Neuronal stem cell (in vitro differentiated cells): Measurements from ENCODE around the gene PCNX2.

Experiments
- DNase-seq: peaks from one replicate; pipeline ENCODE4 v3.0.0-alpha.2; 2013; ENCODE audit warnings: low spot score
- H2AFZ ChIP-seq: one replicate; pipeline ENCODE4 v1.6.1; 2013; ENCODE audit warnings: mild to moderate bottlenecking, low read length, inconsistent platforms
- H2AK5ac ChIP-seq: 2 replicates; pipeline ENCODE4 v1.6.1; 2013; ENCODE audit warnings: low read depth, mild to moderate bottlenecking, inconsistent platforms, low read length, moderate library complexity, mixed read lengths
- H2BK120ac ChIP-seq: 2 replicates; pipeline ENCODE4 v1.6.1; 2013; ENCODE audit warnings: low read depth, mild to moderate bottlenecking, inconsistent platforms, low read length, moderate library complexity, mixed read lengths
- H2BK12ac ChIP-seq: one replicate; pipeline ENCODE4 v1.6.1; 2013; ENCODE audit warnings: low read length, inconsistent platforms
- H2BK15ac ChIP-seq: 2 replicates; pipeline ENCODE4 v1.6.1; 2013; ENCODE audit warnings: mild to moderate bottlenecking, low read length, inconsistent platforms, mixed read lengths
- H2BK5ac ChIP-seq: one replicate; pipeline ENCODE4 v1.6.1; 2013; ENCODE audit warnings: inconsistent platforms, mild to moderate bottlenecking, low read length, moderate library complexity
- H3K14ac ChIP-seq: one replicate; pipeline ENCODE4 v1.6.1; 2013; ENCODE audit warnings: low read length, inconsistent platforms
- H3K18ac ChIP-seq: 2 replicates; pipeline ENCODE4 v1.6.1; 2013; ENCODE audit warnings: low read length, inconsistent platforms
- H3K23ac ChIP-seq: 2 replicates; pipeline ENCODE4 v1.6.1; 2013; ENCODE audit warnings: low read depth, mild to moderate bottlenecking, mixed read lengths, low read length, inconsistent platforms; ENCODE audit not compliant: poor library complexity
- H3K27ac ChIP-seq: replicated peaks from 3 replicates; pipeline ENCODE4 v1.5.1; 2013; ENCODE audit warnings: low read length, inconsistent platforms
- H3K27me3 ChIP-seq, 3 experiments: 2 replicates each; pipeline ENCODE4 v1.6.1; 2013; ENCODE audit warnings: low read length in 3 of 3, mild to moderate bottlenecking in 2 of 3, inconsistent platforms in 1 of 3, low read depth in 1 of 3, mixed read lengths in 1 of 3, moderate library complexity in 1 of 3; ENCODE audit not compliant: control insufficient read depth in 3 of 3, insufficient read depth in 3 of 3
- H3K36me3 ChIP-seq, 2 donors: replicated peaks in 1 of 2; 2 replicates each; pipeline ENCODE4 v1.6.1; 2013; ENCODE audit warnings: low read length in 2 of 2; ENCODE audit not compliant: control insufficient read depth in 2 of 2, insufficient read depth in 2 of 2
- H3K4ac ChIP-seq: 2 replicates; pipeline ENCODE4 v1.6.1; 2013; ENCODE audit warnings: inconsistent platforms, mild to moderate bottlenecking, low read length, moderate library complexity
- H3K4me1 ChIP-seq, 2 donors: 1 replicate in 1 of 2; 2 replicates in 1 of 2; pipeline ENCODE4 v1.6.1; 2013; ENCODE audit warnings: low read length in 2 of 2, low read depth in 1 of 2; ENCODE audit not compliant: control insufficient read depth in 2 of 2, insufficient read depth in 1 of 2
- H3K4me2 ChIP-seq: one replicate; pipeline ENCODE4 v1.6.1; 2013; ENCODE audit warnings: mild to moderate bottlenecking, low read length, inconsistent platforms; ENCODE audit not compliant: insufficient read depth, poor library complexity, severe bottlenecking
- H3K4me3 ChIP-seq, 2 donors: 2 replicates each; pipeline ENCODE4 v1.5.1; 2013; ENCODE audit warnings: low read length in 2 of 2, mild to moderate bottlenecking in 2 of 2, inconsistent platforms in 1 of 2, moderate library complexity in 1 of 2
- H3K79me1 ChIP-seq: one replicate; pipeline ENCODE4 v1.6.1; 2013; ENCODE audit warnings: low read depth, mild to moderate bottlenecking, inconsistent platforms, low read length, moderate library complexity
- H3K9ac ChIP-seq: one replicate; pipeline ENCODE4 v1.6.1; 2013; ENCODE audit warnings: mild to moderate bottlenecking, low read depth, low read length, inconsistent platforms; ENCODE audit not compliant: poor library complexity
- H3K9me3 ChIP-seq, 2 donors: replicated peaks in 1 of 2; 2 replicates each; pipeline versions ENCODE3 to v1.6.1; 2013; ENCODE audit warnings: low read length in 2 of 2, mild to moderate bottlenecking in 2 of 2, inconsistent platforms in 1 of 2, low read depth in 1 of 2, mixed read lengths in 1 of 2, moderate library complexity in 1 of 2; ENCODE audit not compliant: control insufficient read depth in 2 of 2, insufficient read depth in 1 of 2
- H4K8ac ChIP-seq: one replicate; pipeline ENCODE4 v1.6.1; 2013; ENCODE audit warnings: low read depth, mild to moderate bottlenecking, inconsistent platforms, low read length, moderate library complexity
- H4K91ac ChIP-seq: one replicate; pipeline ENCODE4 v1.6.1; 2013; ENCODE audit warnings: low read length, low read depth, mild to moderate bottlenecking, inconsistent platforms; ENCODE audit not compliant: poor library complexity
- WGBS, 2 donors: extraction: QIAGEN DNeasy Blood & Tissue Kit; methylation state at CpG; one replicate each; pipeline ENCODE4 v1.1.7; 2013; ENCODE audit warnings: missing lambda C conversion rate in 2 of 2, mixed read lengths in 1 of 2; ENCODE audit not compliant: insufficient read length in 2 of 2, insufficient replicate concordance in 1 of 2; ENCODE audit errors: extremely low coverage in 2 of 2; 5-methylcytosine and 5-hydroxymethylcytosine counted together

The PCNX2 gene

DNA sequence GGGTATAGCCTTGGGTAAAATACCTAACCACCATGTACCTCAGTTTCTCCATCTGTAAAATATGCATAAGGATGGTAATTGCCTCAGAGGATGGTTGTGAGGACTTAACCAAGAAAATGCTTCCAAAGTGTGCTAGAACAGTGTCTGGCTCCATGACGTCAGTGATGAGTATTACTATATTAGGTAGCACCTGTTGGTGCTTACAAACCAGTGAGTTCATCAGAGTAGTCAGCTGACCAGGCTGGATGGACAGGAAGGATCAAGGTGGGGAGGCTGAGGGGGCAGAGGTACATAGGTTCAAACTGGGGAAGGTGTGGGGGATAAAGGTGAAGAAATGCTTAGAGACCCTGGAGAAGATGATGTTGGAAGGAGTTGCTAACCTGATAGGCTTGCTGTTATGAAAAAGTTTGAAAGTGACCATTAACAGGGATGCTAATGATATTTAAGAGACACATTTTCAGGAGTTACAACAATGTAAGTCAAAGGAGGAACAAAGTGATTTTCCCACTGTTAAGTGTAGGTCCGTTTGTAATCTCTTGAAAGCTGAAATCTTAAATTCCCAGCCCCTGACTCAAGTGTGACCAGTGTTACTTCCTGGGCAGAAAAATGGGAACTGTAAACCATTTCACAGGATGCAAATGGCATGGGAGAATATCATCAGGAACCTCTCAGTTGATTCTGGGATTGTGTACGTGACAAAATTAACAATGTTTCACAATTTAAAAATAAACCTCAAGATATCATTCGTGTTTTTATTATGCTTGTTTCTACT, 340.7 kb downstream of the PCNX2 start:
- H3K4me3 ChIP-seq = no peak overlapping the region
- H3K14ac ChIP-seq = no peak overlapping the region
- no peak overlapping the region for H3K4me2 ChIP-seq
- H3K9ac ChIP-seq = no peak overlapping the region
- no peak overlapping the region for H3K18ac ChIP-seq
- peaks cover 14 to 44% of the 10 kb centered on the region in 2 donors for H3K36me3 ChIP-seq
- no peak overlapping the region for H2BK12ac ChIP-seq
- H2AK5ac ChIP-seq = no peak overlapping the region
- peaks cover 9 to 20% of the 10 kb centered on the region in 2 donors for H3K9me3 ChIP-seq
- H2BK15ac ChIP-seq = no peak overlapping the region
- no peak overlapping the region for H4K8ac ChIP-seq
- H3K23ac ChIP-seq = no peak overlapping the region
- H3K79me1 ChIP-seq = peaks cover 6% of the 10 kb centered on the region
- no peak overlapping the region for H4K91ac ChIP-seq
- no peak overlapping the region for H2BK120ac ChIP-seq
- H3K27ac ChIP-seq = no peak overlapping the region
- no peak overlapping the region for H3K4ac ChIP-seq
- H2BK5ac ChIP-seq = no peak overlapping the region
- H3K4me1 ChIP-seq = peaks cover 5 to 12% of the 10 kb centered on the region in 2 donors
- H3K27me3 ChIP-seq = no peaks in the 10 kb centered on the region
- no peak for DNase-seq
- WGBS, 2 donors = no CpG with 5 or more reads among the region's 4 CpGs
- no peak overlapping the region for H2AFZ ChIP-seq

DNA sequence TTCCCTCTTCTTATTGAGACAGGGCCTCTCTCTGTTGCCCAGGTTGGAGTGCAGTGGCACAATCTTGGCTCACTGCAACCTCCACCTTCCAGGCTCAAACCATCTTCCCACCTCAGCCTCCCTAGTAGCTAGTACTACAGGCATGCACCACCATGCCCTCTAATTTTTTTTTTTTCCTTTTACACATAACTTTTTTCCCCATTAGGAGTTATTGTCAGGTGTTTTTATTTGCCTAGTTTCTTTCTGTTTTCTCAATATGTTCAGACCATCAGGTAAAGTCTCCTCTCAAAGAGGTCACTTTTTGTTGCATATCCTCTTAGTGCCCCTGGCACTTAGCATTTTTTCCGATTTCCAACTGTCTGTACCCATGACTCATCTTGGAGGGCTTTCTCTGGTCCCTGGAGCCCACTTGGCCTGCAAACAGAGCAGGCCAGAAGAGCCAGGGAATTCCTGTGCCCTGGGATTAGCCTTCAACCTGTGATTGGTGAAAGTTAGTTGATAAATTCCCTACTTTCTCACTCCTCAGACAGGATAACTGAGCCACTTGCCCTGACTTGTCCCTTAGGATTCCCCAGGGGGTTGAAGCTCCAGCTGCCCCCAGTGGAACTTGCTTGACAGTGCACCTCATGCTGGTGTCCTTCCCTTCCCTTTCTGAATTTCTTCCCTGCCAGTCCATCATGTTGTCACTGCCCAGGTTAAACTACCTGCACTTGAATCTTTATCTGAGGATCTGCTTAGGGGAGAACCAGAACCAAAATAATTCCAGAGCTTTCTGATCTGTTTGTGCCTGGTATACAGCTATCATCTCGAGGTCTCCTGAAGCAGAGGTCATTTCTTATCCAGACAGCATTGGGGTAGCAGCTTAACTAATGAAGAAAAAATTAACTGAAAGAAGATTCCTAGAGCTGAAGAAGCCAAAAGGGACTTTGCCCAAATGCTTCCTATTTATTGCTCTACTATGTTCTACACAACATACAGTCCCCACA, 342.7 kb downstream of the PCNX2 start:
- H2BK15ac ChIP-seq = no peak overlapping the region
- no peak overlapping the region for H3K4me3 ChIP-seq
- no CpG with 5 or more reads among the region's 2 CpGs for WGBS, 2 donors
- H2AFZ ChIP-seq = peak overlapping the region; percentile 11
- H3K27me3 ChIP-seq = no peaks in the 10 kb centered on the region
- H2BK5ac ChIP-seq = no peak overlapping the region
- H3K18ac ChIP-seq = no peak overlapping the region
- no peak overlapping the region for H3K23ac ChIP-seq
- H3K4me1 ChIP-seq = peaks cover 5 to 17% of the 10 kb centered on the region in 2 donors
- H3K27ac ChIP-seq = peak overlapping the region; percentile 77
- H2AK5ac ChIP-seq = no peak overlapping the region
- DNase-seq = peak; percentile 39
- H3K4ac ChIP-seq = no peak overlapping the region
- peaks cover 2 to 10% of the 10 kb centered on the region in 2 donors for H3K9me3 ChIP-seq
- peak overlapping the region; percentile 11 for H3K4me2 ChIP-seq
- no peak overlapping the region for H4K8ac ChIP-seq
- no peak overlapping the region for H3K14ac ChIP-seq
- H3K9ac ChIP-seq = no peak overlapping the region
- no peak overlapping the region for H2BK12ac ChIP-seq
- no peak overlapping the region for H2BK120ac ChIP-seq
- no peak overlapping the region for H4K91ac ChIP-seq
- H3K79me1 ChIP-seq = peaks cover 6% of the 10 kb centered on the region
- H3K36me3 ChIP-seq = peaks cover 7 to 24% of the 10 kb centered on the region in 2 donors

DNA sequence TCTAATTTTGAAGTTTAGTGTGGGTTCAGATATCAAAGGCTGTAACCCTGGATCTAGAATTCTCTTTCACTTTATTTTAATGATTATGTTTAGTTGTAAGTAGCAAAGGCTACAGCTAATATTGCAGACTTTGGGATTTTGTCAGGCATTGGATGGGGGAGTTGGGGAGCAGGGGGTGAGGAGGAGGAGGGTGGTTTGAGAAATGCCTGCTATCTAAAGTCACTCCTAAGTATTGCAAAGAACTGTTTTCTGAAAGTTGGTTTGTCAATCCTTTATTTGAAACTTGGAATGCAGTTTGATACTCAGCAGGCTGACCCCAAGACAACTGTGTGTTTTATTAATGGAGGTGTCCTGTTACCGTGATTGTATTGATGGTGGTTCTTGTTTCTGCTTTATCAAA, 343.9 kb downstream of the PCNX2 start:
- no CpG with 5 or more reads among the region's 1 CpG for WGBS, 2 donors
- Histone ChIP-seq H3K27ac (no peak overlapping the region), H3K9ac (no peak overlapping the region), H2BK5ac (no peak overlapping the region), H3K4ac (no peak overlapping the region), H3K36me3 (peaks cover 5 to 12% of the 10 kb centered on the region in 2 donors), H3K14ac (no peak overlapping the region), H3K9me3 (peaks cover 0 to 5% of the 10 kb centered on the region in 2 donors), H4K91ac (no peak overlapping the region), H4K8ac (no peak overlapping the region), H3K79me1 (peaks cover 6% of the 10 kb centered on the region), H3K4me1 (peaks cover 5 to 17% of the 10 kb centered on the region in 2 donors), H2BK15ac (no peak overlapping the region), H3K4me2 (peak overlapping the region; percentile 70), H3K23ac (no peak overlapping the region), H3K4me3 (peak overlapping the region in 1 of 2 donors; percentile 91), H2BK12ac (no peak overlapping the region), H2BK120ac (no peak overlapping the region), H2AFZ (no peak overlapping the region), H2AK5ac (no peak overlapping the region), H3K18ac (no peak overlapping the region), H3K27me3 (no peaks in the 10 kb centered on the region)
- no peak for DNase-seq

DNA sequence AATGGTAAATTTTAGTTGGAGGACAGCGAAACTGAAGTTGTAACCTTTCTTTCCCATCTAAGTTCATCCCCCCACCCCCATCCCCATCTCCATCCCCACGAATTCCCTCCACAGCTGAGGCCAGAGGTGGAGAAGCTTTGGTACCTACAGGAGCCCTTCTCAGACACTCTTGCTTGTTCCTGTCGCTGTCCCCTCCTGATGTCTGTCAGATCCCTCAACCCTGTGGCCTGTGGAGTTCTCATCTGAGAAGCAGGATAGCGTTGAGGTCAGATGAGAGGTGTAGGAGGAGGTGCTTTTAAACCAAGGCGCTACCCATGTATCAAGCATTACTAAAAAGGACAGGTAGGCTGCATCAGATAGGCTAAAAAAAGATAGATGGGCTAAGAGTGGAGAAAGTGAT, 344.3 kb downstream of the PCNX2 start:
- no peak overlapping the region for H4K8ac ChIP-seq
- H3K27me3 ChIP-seq = no peaks in the 10 kb centered on the region
- no peak overlapping the region for H2BK120ac ChIP-seq
- H3K9me3 ChIP-seq = peaks cover 0 to under 1% of the 10 kb centered on the region in 2 donors
- H3K9ac ChIP-seq = no peak overlapping the region
- WGBS, 2 donors = no CpG with 5 or more reads among the region's 5 CpGs
- no peak overlapping the region for H2BK12ac ChIP-seq
- peaks cover 3 to 8% of the 10 kb centered on the region in 2 donors for H3K36me3 ChIP-seq
- H3K79me1 ChIP-seq = peaks cover 4% of the 10 kb centered on the region
- H3K14ac ChIP-seq = no peak overlapping the region
- peak overlapping the region; percentile 88 to 91 for H3K4me3 ChIP-seq
- no peak overlapping the region for H4K91ac ChIP-seq
- H3K4ac ChIP-seq = no peak overlapping the region
- H3K4me1 ChIP-seq = peaks cover 5 to 17% of the 10 kb centered on the region in 2 donors
- peak overlapping the region; percentile 70 for H3K4me2 ChIP-seq
- no peak overlapping the region for H2BK15ac ChIP-seq
- no peak overlapping the region for H3K27ac ChIP-seq
- no peak overlapping the region for H2BK5ac ChIP-seq
- peak overlapping the region; percentile 97 for H2AFZ ChIP-seq
- no peak overlapping the region for H2AK5ac ChIP-seq
- no peak overlapping the region for H3K18ac ChIP-seq
- H3K23ac ChIP-seq = no peak overlapping the region
- DNase-seq = no peak
